T-helper 2 cell treated with Interferon-gamma antibody and Interleukin-4, amounts not matched to agents 100 ng/mL and 5 ng/mL, for 36 hours (primary cell): ENCODE results near the gene HOXD8. TPM values are rescaled to one million over a fixed set of nuclear protein-coding genes. Genes with fewer than 3 reads are reported as not detected.

ENCODE experiments used
- intact Hi-C: fragments of 100-400 bp; cut with micrococcal nuclease; formaldehyde crosslinking; loops from one replicate; pipeline ENCODE4 v1.15.1; 2023
- total RNA-seq: library from RNA; stranded (reverse); gene quantifications from 2 replicates; pipeline ENCODE4 v1.2.3, GENCODE V29; 2022

The HOXD8 gene
- total RNA-seq, 1 donor from 2014 or later, result not detected

- intact Hi-C loops, result no loop called here
These were observed 37.9 kb downstream of the HOXD8 start for GRCh38 chr2:176167398-176167797.

DNA sequence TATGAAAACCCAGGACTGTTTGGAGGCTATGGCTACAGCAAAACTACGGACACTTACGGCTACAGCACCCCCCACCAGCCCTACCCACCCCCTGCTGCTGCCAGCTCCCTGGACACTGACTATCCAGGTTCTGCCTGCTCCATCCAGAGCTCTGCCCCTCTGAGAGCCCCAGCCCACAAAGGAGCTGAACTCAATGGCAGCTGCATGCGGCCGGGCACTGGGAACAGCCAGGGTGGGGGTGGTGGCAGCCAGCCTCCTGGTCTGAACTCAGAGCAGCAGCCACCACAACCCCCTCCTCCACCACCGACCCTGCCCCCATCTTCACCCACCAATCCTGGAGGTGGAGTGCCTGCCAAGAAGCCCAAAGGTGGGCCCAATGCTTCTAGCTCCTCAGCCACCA, 39.7 kb downstream of the HOXD8 start:
- intact Hi-C loops, result no loop called here

GRCh38 chr2:176169711-176170110, 40.2 kb downstream of the HOXD8 start:
- intact Hi-C loops, result no loop called here

GRCh38 chr2:176170602-176171305, 41.2 kb downstream of the HOXD8 start:
- intact Hi-C loops, result no loop called here

- intact Hi-C loops, result no loop called here
These were observed 42.0 kb downstream of the HOXD8 start for GRCh38 chr2:176171351-176172006.

GRCh38 chr2:176172007-176172894, 42.7 kb downstream of the HOXD8 start:
- intact Hi-C loops, result no loop called here

- intact Hi-C loops, result no loop called here
These were observed 43.5 kb downstream of the HOXD8 start for GRCh38 chr2:176172895-176173566.

- intact Hi-C loops, result no loop called here
These were observed 44.3 kb downstream of the HOXD8 start for GRCh38 chr2:176173567-176174381.

DNA sequence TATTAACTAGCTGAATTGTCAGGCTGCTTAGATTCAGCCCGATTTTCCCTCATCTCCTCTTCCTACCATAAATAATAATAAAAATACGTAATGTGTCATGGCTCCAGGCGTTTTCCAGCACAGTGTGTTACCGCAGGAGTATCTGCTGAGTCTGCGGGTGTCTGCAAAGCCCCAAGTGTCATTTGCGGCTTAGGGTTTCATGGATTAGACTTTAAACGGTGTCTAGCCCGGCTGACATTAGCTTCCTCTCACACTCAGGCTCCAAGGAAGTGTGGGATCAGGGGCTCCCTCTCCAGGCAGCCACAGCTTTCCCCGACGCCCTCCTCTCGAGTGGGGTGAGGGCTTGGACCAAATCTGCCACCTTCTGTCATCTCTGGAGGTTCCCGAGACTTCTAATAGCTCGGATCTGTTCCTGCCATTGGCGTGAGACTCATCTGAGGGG, 44.9 kb downstream of the HOXD8 start:
- intact Hi-C loops, result no loop called here

GRCh38 chr2:176174824-176175708, 45.6 kb downstream of the HOXD8 start:
- intact Hi-C loops, result no loop called here

- intact Hi-C loops, result no loop called here
These were observed 46.5 kb downstream of the HOXD8 start for GRCh38 chr2:176175709-176176607.

DNA sequence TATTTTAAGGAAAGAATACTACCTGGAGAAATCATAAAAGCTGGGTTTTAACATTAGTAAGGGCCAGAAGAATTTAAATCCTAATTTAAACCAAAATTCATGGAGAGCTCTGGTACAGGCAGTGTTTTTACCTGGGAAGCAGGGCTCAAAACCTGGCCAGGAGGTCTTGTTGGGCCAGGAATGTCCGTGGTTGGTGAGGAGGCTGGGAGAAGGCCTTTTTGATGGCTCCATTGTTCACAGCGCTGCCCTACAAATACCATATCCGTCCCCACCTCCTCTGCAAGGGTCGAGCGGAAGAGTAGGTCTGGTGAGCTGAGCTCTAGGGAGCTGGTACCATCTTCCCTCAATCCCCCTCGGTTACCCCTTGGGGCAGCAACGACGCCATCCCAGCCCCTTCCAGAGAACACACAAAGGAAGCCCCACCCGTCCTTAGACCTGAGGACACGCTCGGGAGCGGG, 48.1 kb downstream of the HOXD8 start:
- intact Hi-C loops, result no loop called here

- intact Hi-C loops, result no loop called here
These were observed 48.7 kb downstream of the HOXD8 start for GRCh38 chr2:176178038-176178756.

- intact Hi-C loops, result no loop called here
These were observed 49.3 kb downstream of the HOXD8 start for GRCh38 chr2:176178757-176179295.

GRCh38 chr2:176181551-176181950, 52.0 kb downstream of the HOXD8 start:
- intact Hi-C loops, result no loop called here
